GM06990 (cell line): ENCODE data around the gene LTBP4.
"Not testable (repeated sequence)": the region's sequence is repeated elsewhere in the genome, so short reads cannot be mapped to it uniquely, and the experiment has no call there.

Experiments used
- DNase-seq: peaks from one replicate; pipeline ENCODE4 v3.0.0-alpha.2; 2011; ENCODE audit not compliant: insufficient read length; ENCODE audit errors: extremely low read depth
- H3K27me3 ChIP-seq: replicated peaks from 2 replicates; pipeline ENCODE4 v1.6.0; 2011; ENCODE audit warnings: low read length; ENCODE audit not compliant: control insufficient read depth, insufficient read depth
- H3K36me3 ChIP-seq: 2 replicates; pipeline ENCODE4 v1.5.1; 2011; ENCODE audit warnings: low read length; ENCODE audit not compliant: control insufficient read depth, insufficient read depth
- H3K4me3 ChIP-seq: replicated peaks from 2 replicates; pipeline ENCODE4 v1.5.1; 2011; ENCODE audit warnings: low read depth, mild to moderate bottlenecking, control low read depth, low read length
- CTCF ChIP-seq: IDR thresholded peaks from 2 replicates; pipeline ENCODE4 v1.5.1; 2011; ENCODE audit warnings: low read length, control low read depth, mild to moderate bottlenecking, inconsistent platforms; ENCODE audit not compliant: insufficient read depth, poor library complexity, severe bottlenecking

The LTBP4 gene

DNA sequence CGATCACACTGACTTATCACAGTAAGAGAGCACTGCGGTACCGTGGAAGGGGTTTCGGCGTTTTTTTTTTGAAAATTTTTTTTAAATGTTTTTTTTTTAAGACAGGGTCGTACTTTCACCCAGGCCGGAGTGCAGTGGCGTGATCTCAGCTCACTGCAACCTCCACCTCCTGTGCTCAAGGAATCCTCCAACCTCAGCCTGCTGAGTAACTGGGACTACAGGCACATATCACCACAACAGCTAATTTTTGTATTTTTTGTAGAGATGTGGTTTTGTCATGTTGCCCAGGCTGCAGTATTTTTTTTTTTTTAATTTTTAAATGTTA is 19.0 kb downstream of the LTBP4 start:
- H3K27me3 ChIP-seq = no peaks in the 10 kb centered on the region
- H3K4me3 ChIP-seq = no peak overlapping the region
- no peak for TF ChIP-seq CTCF
- no peaks in the 10 kb centered on the region; the same call in 1 of the 2 replicates for H3K36me3 ChIP-seq
- DNase-seq = no peak

DNA sequence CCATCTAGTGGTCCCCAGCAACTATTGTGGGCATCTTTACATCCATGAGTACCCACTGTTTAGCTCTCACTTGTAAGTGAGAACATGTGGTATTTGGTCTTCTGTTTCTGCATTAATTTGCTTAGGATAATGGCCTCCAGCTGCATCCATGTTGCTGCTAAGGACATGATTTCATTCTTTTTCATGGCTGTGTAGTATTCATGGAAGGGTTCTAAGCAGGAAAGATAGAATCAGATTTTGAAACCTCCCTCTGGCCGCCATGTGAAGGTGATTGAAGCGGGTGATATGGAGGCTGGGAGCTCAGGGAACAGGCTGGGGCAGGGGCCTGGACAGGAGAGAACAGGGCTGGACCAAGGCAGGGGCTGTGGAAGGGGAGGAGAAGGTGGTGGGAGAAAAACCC is 20.1 kb downstream of the LTBP4 start:
- H3K27me3 ChIP-seq = no peaks in the 10 kb centered on the region
- no peaks in the 10 kb centered on the region; the same call in 1 of the 2 replicates for H3K36me3 ChIP-seq
- no peak for TF ChIP-seq CTCF
- no peak overlapping the region for H3K4me3 ChIP-seq
- no peak for DNase-seq

DNA sequence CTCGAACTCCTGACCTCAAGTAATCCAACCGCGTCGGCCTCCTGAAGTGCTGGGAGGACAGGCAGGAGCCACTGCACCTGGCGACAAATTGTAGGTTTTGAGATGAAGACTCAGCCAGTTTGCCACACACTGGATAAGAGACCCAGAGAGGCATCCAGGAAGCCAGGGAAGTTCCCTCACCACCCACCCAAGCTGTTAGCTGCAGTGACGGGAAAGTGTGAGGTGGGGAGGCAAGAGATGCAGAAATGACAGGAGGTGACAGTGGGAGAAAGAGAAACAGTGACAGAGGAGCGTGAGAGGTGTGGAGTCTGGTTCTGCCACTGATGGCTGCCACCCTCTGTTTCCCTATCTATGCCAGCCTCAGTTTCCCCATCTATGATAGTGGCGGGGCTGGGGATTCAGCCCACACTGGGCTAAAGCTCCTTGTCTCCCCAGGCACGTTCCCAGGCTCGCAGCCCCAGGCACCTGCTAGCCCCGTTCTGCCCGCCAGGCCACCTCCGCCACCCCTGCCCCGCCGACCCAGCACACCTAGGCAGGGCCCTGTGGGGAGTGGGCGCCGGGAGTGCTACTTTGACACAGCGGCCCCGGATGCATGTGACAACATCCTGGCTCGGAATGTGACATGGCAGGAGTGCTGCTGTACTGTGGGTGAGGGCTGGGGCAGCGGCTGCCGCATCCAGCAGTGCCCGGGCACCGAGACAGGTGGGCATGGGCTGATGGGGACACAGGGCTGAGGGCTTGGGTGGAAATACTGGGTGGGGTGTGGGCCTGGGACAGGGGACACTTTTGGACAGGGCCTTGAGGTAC is 21.0 kb downstream of the LTBP4 start:
- Histone ChIP-seq H3K4me3 (no peak overlapping the region), H3K27me3 (no peaks in the 10 kb centered on the region), H3K36me3 (no peaks in the 10 kb centered on the region; the same call in 1 of the 2 replicates)
- no peak for DNase-seq
- no peak for TF ChIP-seq CTCF

DNA sequence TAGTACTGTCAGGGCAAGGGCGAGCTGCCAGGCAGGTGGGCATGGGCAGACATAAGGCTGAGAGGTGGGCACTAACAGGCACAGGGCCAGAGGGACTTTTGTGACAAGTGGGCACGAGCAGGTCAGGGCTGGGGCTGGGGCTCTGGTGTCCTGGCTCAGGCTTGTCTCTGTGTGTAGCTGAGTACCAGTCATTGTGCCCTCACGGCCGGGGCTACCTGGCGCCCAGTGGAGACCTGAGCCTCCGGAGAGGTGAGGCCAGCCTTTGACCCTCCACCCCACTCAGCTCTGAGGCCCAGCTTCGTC is 21.6 kb downstream of the LTBP4 start:
- no peak for DNase-seq
- H3K36me3 ChIP-seq = no peaks in the 10 kb centered on the region; the same call in 1 of the 2 replicates
- TF ChIP-seq CTCF = no peak
- H3K27me3 ChIP-seq = no peaks in the 10 kb centered on the region
- H3K4me3 ChIP-seq = no peak overlapping the region

DNA sequence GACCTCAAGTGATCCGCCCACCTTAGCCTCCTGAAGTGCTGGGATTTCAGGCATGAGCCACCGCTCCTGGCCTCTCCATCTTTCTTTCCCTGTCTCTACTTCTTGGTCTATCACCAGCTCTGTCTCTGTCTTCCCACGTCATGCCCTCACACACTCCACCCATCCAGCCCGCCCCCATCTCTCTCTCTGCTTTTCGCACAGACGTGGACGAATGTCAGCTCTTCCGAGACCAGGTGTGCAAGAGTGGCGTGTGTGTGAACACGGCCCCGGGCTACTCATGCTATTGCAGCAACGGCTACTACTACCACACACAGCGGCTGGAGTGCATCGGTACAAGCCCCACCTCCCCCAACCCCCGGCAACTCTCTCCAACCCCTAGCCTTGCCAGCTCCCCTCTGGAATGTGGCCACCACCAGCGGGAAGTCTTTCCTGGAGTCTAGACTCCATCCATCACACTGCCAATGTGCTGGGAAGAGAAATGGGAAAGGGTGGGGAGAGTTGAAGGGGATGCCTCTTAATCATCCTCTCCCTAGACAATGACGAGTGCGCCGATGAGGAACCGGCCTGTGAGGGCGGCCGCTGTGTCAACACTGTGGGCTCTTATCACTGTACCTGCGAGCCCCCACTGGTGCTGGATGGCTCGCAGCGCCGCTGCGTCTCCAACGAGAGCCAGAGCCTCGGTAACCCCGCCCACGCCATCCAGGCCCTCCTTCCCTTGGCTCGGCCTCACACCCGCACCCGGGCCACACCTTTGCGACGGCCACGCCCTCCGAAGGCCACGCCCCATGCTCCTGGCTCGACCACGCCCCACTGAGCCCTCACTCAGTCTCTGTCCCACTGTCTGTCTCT is 22.5 kb downstream of the LTBP4 start:
- peak; percentile 48 for DNase-seq
- no peak overlapping the region for H3K4me3 ChIP-seq
- H3K27me3 ChIP-seq = no peaks in the 10 kb centered on the region
- no peaks in the 10 kb centered on the region; the same call in 1 of the 2 replicates for H3K36me3 ChIP-seq
- no peak for TF ChIP-seq CTCF

GRCh38 chr19:40624369-40625153 is 23.4 kb downstream of the LTBP4 start:
- H3K4me3 ChIP-seq, H3K27me3 ChIP-seq, DNase-seq, H3K36me3 ChIP-seq: not testable (repeated sequence)
